Measurements from ENCODE around the gene CCDC38. TPM values are rescaled to one million over a fixed set of nuclear protein-coding genes. Genes with fewer than 3 reads are reported as not detected.

The CCDC38 gene
- total and polyA plus RNA-seq, 9 of the 15 experiments (the other 6 are each of a cell fraction or from before 2014, with no cell fraction given): not detected

DNA sequence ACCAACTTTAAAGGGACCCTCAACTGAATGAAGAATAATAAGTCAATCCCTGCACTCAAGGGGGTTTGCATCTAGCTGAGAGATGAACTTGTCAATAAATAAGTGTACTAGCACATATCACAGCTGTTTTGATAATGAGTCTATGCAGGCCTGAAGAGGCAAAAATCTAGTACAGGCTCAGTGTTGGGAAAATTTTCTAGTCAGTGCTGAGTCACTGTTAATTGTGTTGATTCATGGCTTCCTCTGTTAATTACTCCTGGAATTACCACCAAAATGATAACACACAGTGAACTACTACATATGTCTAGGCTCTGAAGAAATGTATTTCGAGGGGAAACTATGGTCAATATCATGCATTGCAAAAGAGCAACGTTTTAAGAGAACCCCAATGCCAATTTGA lies 64.8 kb downstream of the CCDC38 start (continued):
- TF ChIP-seq, protein P1, sequence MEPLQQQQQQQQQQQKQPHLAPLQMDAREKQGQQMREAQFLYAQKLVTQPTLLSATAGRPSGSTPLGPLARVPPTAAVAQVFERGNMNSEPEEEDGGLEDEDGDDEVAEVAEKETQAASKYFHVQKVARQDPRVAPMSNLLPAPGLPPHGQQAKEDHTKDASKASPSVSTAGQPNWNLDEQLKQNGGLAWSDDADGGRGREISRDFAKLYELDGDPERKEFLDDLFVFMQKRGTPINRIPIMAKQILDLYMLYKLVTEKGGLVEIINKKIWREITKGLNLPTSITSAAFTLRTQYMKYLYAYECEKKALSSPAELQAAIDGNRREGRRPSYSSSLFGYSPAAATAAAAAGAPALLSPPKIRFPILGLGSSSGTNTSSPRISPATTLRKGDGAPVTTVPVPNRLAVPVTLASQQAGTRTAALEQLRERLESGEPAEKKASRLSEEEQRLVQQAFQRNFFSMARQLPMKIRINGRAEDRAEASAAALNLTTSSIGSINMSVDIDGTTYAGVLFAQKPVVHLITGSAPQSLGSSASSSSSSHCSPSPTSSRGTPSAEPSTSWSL (CRISPR knock-in tag; IDR thresholded peaks at IDR 0.05; ENCODE audit: borderline replicate concordance): no peak
- TF ChIP-seq DNMT1 (IDR thresholded peaks at IDR 0.05): no peak
- 0 out of 2 replicates have a peak, but pooled peaks have one; percentile 16 for TF ChIP-seq SMARCE1 (IDR thresholded peaks at IDR 0.05)
- TF ChIP-seq ZNF354B (CRISPR knock-in tag; IDR thresholded peaks at IDR 0.05): no peak
- TF ChIP-seq ZNF316 (IDR thresholded peaks at IDR 0.05): peak; percentile 96
- TF ChIP-seq ZNF717 (CRISPR knock-in tag; IDR thresholded peaks at IDR 0.05): no peak
- TF ChIP-seq ZNF184 (CRISPR knock-in tag; IDR thresholded peaks at IDR 0.05): no peak
- TF ChIP-seq ZNF511 (CRISPR knock-in tag; IDR thresholded peaks at IDR 0.05): no peak
- TF ChIP-seq, protein P2, sequence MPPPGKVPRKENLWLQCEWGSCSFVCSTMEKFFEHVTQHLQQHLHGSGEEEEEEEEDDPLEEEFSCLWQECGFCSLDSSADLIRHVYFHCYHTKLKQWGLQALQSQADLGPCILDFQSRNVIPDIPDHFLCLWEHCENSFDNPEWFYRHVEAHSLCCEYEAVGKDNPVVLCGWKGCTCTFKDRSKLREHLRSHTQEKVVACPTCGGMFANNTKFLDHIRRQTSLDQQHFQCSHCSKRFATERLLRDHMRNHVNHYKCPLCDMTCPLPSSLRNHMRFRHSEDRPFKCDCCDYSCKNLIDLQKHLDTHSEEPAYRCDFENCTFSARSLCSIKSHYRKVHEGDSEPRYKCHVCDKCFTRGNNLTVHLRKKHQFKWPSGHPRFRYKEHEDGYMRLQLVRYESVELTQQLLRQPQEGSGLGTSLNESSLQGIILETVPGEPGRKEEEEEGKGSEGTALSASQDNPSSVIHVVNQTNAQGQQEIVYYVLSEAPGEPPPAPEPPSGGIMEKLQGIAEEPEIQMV (tag; conservative IDR thresholded peaks at IDR 0.05; ENCODE audit: low read depth): no peak
- TF ChIP-seq HDAC3 (IDR thresholded peaks at IDR 0.05; ENCODE audit: borderline replicate concordance, partially characterized antibody): no peak
- TF ChIP-seq, protein P3, sequence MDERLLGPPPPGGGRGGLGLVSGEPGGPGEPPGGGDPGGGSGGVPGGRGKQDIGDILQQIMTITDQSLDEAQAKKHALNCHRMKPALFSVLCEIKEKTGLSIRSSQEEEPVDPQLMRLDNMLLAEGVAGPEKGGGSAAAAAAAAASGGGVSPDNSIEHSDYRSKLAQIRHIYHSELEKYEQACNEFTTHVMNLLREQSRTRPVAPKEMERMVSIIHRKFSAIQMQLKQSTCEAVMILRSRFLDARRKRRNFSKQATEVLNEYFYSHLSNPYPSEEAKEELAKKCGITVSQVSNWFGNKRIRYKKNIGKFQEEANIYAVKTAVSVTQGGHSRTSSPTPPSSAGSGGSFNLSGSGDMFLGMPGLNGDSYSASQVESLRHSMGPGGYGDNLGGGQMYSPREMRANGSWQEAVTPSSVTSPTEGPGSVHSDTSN (CRISPR knock-in tag; IDR thresholded peaks at IDR 0.05; ENCODE audit: low read depth): no peak
- TF ChIP-seq, protein P3 (tag; conservative IDR thresholded peaks at IDR 0.05; ENCODE audit: low read depth): 0 out of 2 replicates have a peak, but pooled peaks have one; percentile 8
- no peak for TF ChIP-seq ZNF436 (CRISPR knock-in tag; IDR thresholded peaks at IDR 0.05)
- no peak for TF ChIP-seq GATAD2A (IDR thresholded peaks at IDR 0.05)
- TF ChIP-seq MAFF (IDR thresholded peaks at IDR 0.05; ENCODE audit: low read length): peak; percentile 82
- no peak for TF ChIP-seq KDM1A (IDR thresholded peaks at IDR 0.05)
- no peak for TF ChIP-seq KLF6 (CRISPR knock-in tag; IDR thresholded peaks at IDR 0.05; ENCODE audit: borderline replicate concordance)
